Measurements from ENCODE around the gene MEX3A. TPM values are rescaled to one million over a fixed set of nuclear protein-coding genes. Genes with fewer than 3 reads are reported as not detected.

The MEX3A gene
- total RNA-seq, 4 donors from 2014 or later = 0.15 to 1.4 (median 0.65) TPM

DNA sequence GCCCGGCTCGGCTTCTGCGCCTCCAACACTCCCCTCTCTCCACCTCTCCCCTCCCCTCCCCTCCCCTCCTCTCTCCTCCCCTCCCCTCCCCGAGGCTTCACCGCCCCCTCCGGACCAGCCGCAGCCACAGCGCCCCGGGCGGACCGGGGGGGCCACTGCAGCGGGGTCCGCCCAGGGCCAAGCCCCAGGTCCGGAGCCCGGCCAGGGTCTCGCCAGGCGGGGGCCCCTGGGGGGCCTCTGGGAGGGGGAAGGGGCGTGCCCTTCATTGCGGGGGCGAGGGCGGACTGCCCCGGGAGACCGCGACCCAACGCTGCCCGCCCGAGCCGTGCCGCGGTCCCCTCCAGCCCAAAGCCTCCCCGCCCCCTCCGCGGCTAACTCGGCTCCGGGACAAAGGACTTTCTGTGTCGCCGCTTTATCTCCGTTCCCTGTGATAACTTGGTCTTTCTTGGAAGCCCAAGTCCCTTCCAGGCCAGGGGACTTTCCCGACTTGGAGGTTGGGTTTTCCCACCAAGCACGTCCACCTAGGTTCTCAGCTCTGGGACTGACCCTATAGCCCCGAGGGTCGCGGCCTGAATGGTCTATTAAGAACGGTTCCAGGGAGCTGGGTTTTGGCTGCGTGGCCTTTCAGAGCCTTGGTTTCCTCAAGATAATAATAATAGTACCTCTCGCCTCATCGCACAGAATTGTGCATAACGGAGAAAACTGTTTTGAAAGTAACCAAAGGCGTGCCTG, 28.3 kb downstream of the MEX3A start, which contains the start of gene UBQLN4:
TSS of gene UBQLN4 (minus strand) at position 31 of the 732 bp plus-strand sequence. CDS start 97 bp downstream, outside the sequence.
- WGBS, 2 donors = 0 to 3% methylated on average over 14 to 18 of the region's 49 CpGs
- DNase-seq = peak; percentile 48
- H3K4me3 ChIP-seq = peak within 1 kb of the TSS; percentile 84 to 95 (median 88)
- H3K27ac ChIP-seq = peak within 1 kb of the TSS; percentile 95 to 98 (median 96)
- intact Hi-C loops (cut with DNase I) = loop anchor here (10.0 kb wide), 1 partner anchor 119 kb away; the partner anchor contains the start of gene KHDC4
- no peaks in the 10 kb centered on the region for H3K27me3 ChIP-seq
- TF ChIP-seq, protein P1, sequence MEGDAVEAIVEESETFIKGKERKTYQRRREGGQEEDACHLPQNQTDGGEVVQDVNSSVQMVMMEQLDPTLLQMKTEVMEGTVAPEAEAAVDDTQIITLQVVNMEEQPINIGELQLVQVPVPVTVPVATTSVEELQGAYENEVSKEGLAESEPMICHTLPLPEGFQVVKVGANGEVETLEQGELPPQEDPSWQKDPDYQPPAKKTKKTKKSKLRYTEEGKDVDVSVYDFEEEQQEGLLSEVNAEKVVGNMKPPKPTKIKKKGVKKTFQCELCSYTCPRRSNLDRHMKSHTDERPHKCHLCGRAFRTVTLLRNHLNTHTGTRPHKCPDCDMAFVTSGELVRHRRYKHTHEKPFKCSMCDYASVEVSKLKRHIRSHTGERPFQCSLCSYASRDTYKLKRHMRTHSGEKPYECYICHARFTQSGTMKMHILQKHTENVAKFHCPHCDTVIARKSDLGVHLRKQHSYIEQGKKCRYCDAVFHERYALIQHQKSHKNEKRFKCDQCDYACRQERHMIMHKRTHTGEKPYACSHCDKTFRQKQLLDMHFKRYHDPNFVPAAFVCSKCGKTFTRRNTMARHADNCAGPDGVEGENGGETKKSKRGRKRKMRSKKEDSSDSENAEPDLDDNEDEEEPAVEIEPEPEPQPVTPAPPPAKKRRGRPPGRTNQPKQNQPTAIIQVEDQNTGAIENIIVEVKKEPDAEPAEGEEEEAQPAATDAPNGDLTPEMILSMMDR (IDR thresholded peaks at IDR 0.05) = peak in 4 of 6 experiments; percentile 41 to 52 (median 45)
- peak in 1 of 4 donors; percentile 31 for TF ChIP-seq POLR2A (IDR thresholded peaks at IDR 0.05)
- H3K9me3 ChIP-seq = no peaks in the 10 kb centered on the region
- H3K4me1 ChIP-seq = peaks cover 0 to 35% (median 11%) of the 10 kb centered on the region in 3 donors
- peaks cover 0 to 32% (median 0%) of the 10 kb centered on the region in 3 donors for H3K36me3 ChIP-seq

DNA sequence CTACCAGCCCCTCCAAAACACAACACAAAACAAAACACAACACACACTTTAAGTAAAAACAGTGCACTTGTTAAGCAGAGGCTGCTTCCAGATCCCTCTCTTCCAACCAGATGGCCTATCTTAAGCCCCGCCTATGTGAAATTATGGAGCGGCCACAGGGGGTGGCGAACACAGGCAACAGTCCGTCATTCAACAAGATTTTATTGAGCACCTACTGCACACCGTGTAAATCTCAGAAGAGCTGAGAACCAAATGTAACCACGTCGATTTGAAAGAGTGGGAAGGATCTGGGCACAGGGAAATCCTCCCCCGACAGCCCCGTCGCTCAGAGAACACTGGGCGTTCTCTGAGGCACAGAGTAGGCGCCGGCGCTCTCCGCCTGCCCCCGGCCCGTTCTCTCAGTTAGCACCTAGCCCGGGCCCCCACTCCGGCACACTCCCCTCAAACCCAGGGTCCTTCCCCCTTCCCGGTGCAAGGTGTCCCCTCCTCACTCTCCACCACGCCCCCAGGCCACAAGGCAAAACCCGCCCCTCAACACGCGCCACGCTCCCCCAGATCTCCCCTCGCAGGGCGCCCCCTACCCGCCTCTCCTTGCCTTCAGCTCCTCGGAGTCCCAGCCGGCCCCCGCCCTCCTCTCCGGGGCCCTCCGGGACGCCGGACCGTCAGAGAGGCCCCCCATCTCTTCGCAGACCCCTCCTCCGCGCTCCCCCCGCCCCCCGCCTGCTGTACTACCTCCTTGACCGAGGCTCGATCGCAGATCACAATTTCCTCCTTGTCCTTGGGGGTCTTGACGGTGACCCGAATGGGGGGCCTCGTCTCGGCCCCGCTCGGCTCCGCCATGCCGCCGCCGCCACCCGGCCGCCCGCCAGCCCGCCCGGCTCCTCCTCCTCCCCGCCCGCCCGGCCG, 29.1 kb downstream of the MEX3A start:
- WGBS, 2 donors = 0 to 1% methylated on average over 15 to 28 of the region's 63 CpGs
- TF ChIP-seq, protein P1 (IDR thresholded peaks at IDR 0.05) = peak in 2 of 6 experiments; percentile 8 to 33
- TF ChIP-seq POLR2A (IDR thresholded peaks at IDR 0.05) = no peak
- peak overlapping the region; percentile 95 to 98 (median 96) for H3K27ac ChIP-seq
- H3K27me3 ChIP-seq = no peaks in the 10 kb centered on the region
- H3K36me3 ChIP-seq = peaks cover 0 to 40% (median 0%) of the 10 kb centered on the region in 3 donors
- DNase-seq = no peak
- H3K9me3 ChIP-seq = no peaks in the 10 kb centered on the region
- H3K4me1 ChIP-seq = peaks cover 0 to 35% (median 11%) of the 10 kb centered on the region in 3 donors
- intact Hi-C loops (cut with DNase I) = loop anchor here (10.0 kb wide), 1 partner anchor 118 kb away; the partner anchor contains the start of gene KHDC4
- peak overlapping the region; percentile 84 to 95 (median 88) for H3K4me3 ChIP-seq

DNA sequence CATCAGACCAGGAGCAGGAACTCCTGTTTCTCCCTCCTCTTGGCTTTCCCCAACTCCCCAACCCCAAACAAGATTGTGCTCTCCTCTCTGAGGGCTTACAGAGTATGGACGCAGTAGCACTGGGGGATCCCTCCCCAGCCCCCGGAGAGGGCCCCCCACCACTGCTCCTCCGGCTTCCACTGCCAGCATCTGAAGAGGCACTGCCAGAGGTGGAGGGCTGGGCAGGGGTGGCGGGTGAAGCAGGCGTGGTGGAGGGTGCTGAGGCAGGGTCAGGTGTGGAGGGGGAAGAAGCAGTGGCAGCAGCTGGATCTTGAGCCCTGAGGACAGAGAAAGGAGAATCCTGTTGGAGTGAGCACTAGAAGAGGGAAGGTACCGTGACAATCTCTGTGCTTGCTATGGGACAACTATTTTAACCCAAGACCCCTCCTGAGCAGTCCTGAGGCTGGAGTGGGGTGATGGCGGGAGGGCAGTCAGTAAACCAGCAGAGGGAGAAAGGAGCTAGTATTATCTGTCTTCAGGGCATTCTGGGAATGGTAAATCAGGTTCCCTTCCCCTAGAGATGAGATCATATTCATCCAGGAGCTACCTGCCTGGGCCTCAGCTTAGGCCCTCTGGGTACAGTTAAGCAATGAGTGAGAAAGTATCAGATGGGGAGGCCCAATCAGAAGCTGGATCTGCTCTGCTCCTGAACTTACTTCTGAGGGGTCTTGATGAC, 31.1 kb downstream of the MEX3A start:
- no peaks in the 10 kb centered on the region for H3K27me3 ChIP-seq
- no peaks in the 10 kb centered on the region for H3K9me3 ChIP-seq
- 91 to 100% methylated on average over 2 to 3 of the region's 7 CpGs for WGBS, 2 donors
- intact Hi-C loops (cut with DNase I) = loop anchor here (10.0 kb wide), 1 partner anchor 116 kb away; the partner anchor contains the start of gene KHDC4
- no peak overlapping the region for H3K4me3 ChIP-seq
- peaks cover 0 to 52% (median 3%) of the 10 kb centered on the region in 3 donors for H3K36me3 ChIP-seq
- no peak overlapping the region for H3K27ac ChIP-seq
- no peak for DNase-seq
- no peak for TF ChIP-seq POLR2A (IDR thresholded peaks at IDR 0.05)
- TF ChIP-seq, protein P1 (IDR thresholded peaks at IDR 0.05) = no peak
- H3K4me1 ChIP-seq = peaks cover 0 to 29% (median 11%) of the 10 kb centered on the region in 3 donors

DNA sequence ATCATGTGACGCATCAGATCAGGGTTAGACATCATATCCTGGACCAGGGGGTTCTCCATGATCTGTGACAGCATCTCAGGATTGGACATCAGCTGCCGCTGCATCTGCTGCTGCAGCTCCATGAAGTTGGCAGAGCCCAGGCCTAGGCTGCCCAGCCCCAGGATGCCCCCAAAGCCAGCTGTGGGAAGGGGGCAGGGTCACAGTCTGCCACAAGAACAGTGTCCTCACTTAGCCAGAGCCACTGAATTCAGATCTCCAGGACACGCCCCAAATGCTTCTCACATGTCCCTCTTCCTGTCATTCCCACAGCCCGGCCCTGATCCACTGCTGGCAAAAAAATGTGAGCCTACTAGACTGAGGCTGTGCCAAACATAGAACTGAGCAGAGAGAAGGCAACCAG, 31.9 kb downstream of the MEX3A start:
- H3K4me1 ChIP-seq = peaks cover 0 to 21% (median 3%) of the 10 kb centered on the region in 3 donors
- 73 to 86% methylated on average over 2 to 3 of the region's 4 CpGs for WGBS, 2 donors
- no peak overlapping the region for H3K27ac ChIP-seq
- no peak for TF ChIP-seq POLR2A (IDR thresholded peaks at IDR 0.05)
- TF ChIP-seq, protein P1 (IDR thresholded peaks at IDR 0.05) = no peak
- H3K4me3 ChIP-seq = no peak overlapping the region
- H3K36me3 ChIP-seq = peaks cover 0 to 59% (median 3%) of the 10 kb centered on the region in 3 donors
- intact Hi-C loops (cut with DNase I) = loop anchor here (10.0 kb wide), 1 partner anchor 116 kb away; the partner anchor contains the start of gene KHDC4
- no peaks in the 10 kb centered on the region for H3K27me3 ChIP-seq
- DNase-seq = no peak
- H3K9me3 ChIP-seq = no peaks in the 10 kb centered on the region

All from esophagus squamous epithelium (tissue), 5 donors.